Measurements from ENCODE around the gene AKR1A1. TPM values are rescaled to one million over a fixed set of nuclear protein-coding genes. Genes with fewer than 3 reads are reported as not detected.

Gene AKR1A1
- total RNA-seq, 1 donor from 2014 or later: 167 TPM

GRCh38 chr1:45619149-45619921, 68.7 kb downstream of the AKR1A1 start:
- TF ChIP-seq, protein P1, sequence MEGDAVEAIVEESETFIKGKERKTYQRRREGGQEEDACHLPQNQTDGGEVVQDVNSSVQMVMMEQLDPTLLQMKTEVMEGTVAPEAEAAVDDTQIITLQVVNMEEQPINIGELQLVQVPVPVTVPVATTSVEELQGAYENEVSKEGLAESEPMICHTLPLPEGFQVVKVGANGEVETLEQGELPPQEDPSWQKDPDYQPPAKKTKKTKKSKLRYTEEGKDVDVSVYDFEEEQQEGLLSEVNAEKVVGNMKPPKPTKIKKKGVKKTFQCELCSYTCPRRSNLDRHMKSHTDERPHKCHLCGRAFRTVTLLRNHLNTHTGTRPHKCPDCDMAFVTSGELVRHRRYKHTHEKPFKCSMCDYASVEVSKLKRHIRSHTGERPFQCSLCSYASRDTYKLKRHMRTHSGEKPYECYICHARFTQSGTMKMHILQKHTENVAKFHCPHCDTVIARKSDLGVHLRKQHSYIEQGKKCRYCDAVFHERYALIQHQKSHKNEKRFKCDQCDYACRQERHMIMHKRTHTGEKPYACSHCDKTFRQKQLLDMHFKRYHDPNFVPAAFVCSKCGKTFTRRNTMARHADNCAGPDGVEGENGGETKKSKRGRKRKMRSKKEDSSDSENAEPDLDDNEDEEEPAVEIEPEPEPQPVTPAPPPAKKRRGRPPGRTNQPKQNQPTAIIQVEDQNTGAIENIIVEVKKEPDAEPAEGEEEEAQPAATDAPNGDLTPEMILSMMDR (IDR thresholded peaks at IDR 0.05): no peak
- no peaks in the 10 kb centered on the region for H3K4me1 ChIP-seq
- H3K36me3 ChIP-seq: peaks cover 51% of the 10 kb centered on the region

More at GRCh38 chr1:45619149-45619921, 68.7 kb downstream of the AKR1A1 start:
- DNase-seq: no peak
- no peak for ATAC-seq
- Histone ChIP-seq H3K4me3 (no peak overlapping the region), H3K27me3 (no peaks in the 10 kb centered on the region), H3K27ac (peak overlapping the region; percentile 51), H3K9me3 (no peaks in the 10 kb centered on the region)
- intact Hi-C loops (cut with DNase I): no loop called here

Other genes with a start within 250 kb of the AKR1A1 start
- not detected for gene HPDL, start 223.9 kb upstream of the AKR1A1 start, total RNA-seq
- gene TOE1, start 210.7 kb upstream of the AKR1A1 start, total RNA-seq: 8.2 TPM
- gene MUTYH, start 210.4 kb upstream of the AKR1A1 start, total RNA-seq: 20.3 TPM
- gene TESK2, start 59.7 kb upstream of the AKR1A1 start, total RNA-seq: 8.4 TPM
- 0.87 TPM for gene CCDC163, start 50.8 kb upstream of the AKR1A1 start, total RNA-seq
- gene MMACHC, start 50.5 kb upstream of the AKR1A1 start, total RNA-seq: 6.9 TPM
- 401 TPM for gene PRDX1, start 28.9 kb upstream of the AKR1A1 start, total RNA-seq
- gene NASP, start 33.2 kb downstream of the AKR1A1 start, total RNA-seq: 49.8 TPM
- 5.0 TPM for gene CCDC17, start 73.2 kb downstream of the AKR1A1 start, total RNA-seq
- gene GPBP1L1, start 135.7 kb downstream of the AKR1A1 start, total RNA-seq: 137 TPM
- gene TMEM69, start 137.4 kb downstream of the AKR1A1 start, total RNA-seq: 15.5 TPM
- gene IPP, start 199.8 kb downstream of the AKR1A1 start, total RNA-seq: 16.1 TPM